Endothelial cell of umbilical vein (primary cell): ENCODE data around the gene C17orf67. TPM values are rescaled to one million over a fixed set of nuclear protein-coding genes. Genes with fewer than 3 reads are reported as not detected.

Experiments
- BruUV-seq: library from RNA; stranded (reverse); fragments of 400-500 nt; replicated peaks from 2 replicates; lab custom pipeline; 2021; lab: Mats Ljungman, UMichigan
- CTCF ChIA-PET: fragments of 300-600, 350-600 bp; sonication (Branson Sonifier 250); formaldehyde crosslinking; loops from one replicate; lab custom pipeline; 2021; ENCODE audit warnings: antibody characterized with exemption, inconsistent platforms; lab: Charles Lee
- POLR2A ChIA-PET: fragments of 300-600, 350-600 bp; sonication (Branson Sonifier 250); formaldehyde crosslinking; loops from one replicate; lab custom pipeline; 2021; ENCODE audit warnings: antibody characterized with exemption, inconsistent platforms; lab: Charles Lee
- DNase-seq: peaks from one replicate; pipeline ENCODE4 v3.0.0-alpha.2; 2011; ENCODE audit warnings: low read depth, low spot score
- FAIRE-seq: peaks from 2 replicates; lab custom pipeline; 2011; peaks lifted over from hg19 to GRCh38; lab: Jason Lieb, UNC
- H2AFZ ChIP-seq: 2 replicates; pipeline ENCODE4 v1.6.0; 2012; ENCODE audit warnings: low read depth, low read length, control low read depth, inconsistent platforms
- H3K27ac ChIP-seq: 2 replicates; pipeline ENCODE4 v1.5.1; 2011; ENCODE audit warnings: low read depth, mild to moderate bottlenecking, control low read depth, low read length, moderate library complexity; ENCODE audit not compliant: insufficient read depth
- H3K27me3 ChIP-seq, 2 experiments: 2 replicates each; pipeline versions ENCODE4 v1.6.0 to v1.6.1; 2011; ENCODE audit warnings: low read length in 2 of 2, mixed read lengths in 1 of 2; ENCODE audit not compliant: control insufficient read depth in 2 of 2, insufficient read depth in 2 of 2
- H3K36me3 ChIP-seq, 2 experiments: 2 replicates in 1 of 2; 3 replicates in 1 of 2; pipeline ENCODE4 v1.5.1; 2011; ENCODE audit warnings: low read length in 2 of 2, mild to moderate bottlenecking in 1 of 2, moderate library complexity in 1 of 2; ENCODE audit not compliant: control insufficient read depth in 2 of 2, insufficient read depth in 2 of 2; ENCODE audit errors: extremely low read depth in 1 of 2
- H3K4me1 ChIP-seq: 3 replicates; pipeline ENCODE4 v1.5.1; 2011; ENCODE audit warnings: mild to moderate bottlenecking, low read length; ENCODE audit not compliant: control insufficient read depth, insufficient read depth; ENCODE audit errors: extremely low read depth
- H3K4me2 ChIP-seq: 2 replicates; pipeline ENCODE4 v1.6.1; 2011; ENCODE audit warnings: low read length, control low read depth, mixed read lengths; ENCODE audit not compliant: insufficient read depth
- H3K4me3 ChIP-seq, 3 experiments: fragments of 200-600 bp in 1 of 3; sonication (generic), shearing (Covaris generic) in 1 of 3; replicated peaks in 1 of 3; 2 replicates each; pipeline ENCODE4 v1.5.1; 2011 to 2016; ENCODE audit warnings: control low read depth in 3 of 3, low read length in 3 of 3, mild to moderate bottlenecking in 2 of 3, inconsistent platforms in 1 of 3, low read depth in 1 of 3, moderate library complexity in 1 of 3; ENCODE audit not compliant: insufficient read depth in 1 of 3
- H3K79me2 ChIP-seq: 2 replicates; pipeline ENCODE4 v1.6.0; 2012; ENCODE audit warnings: low read length, inconsistent platforms; ENCODE audit not compliant: control insufficient read depth, insufficient read depth
- H3K9ac ChIP-seq: replicated peaks from 2 replicates; pipeline ENCODE3; 2011; ENCODE audit warnings: low read length, control low read depth; ENCODE audit not compliant: insufficient read depth; ENCODE audit errors: extremely low read depth
- H3K9me1 ChIP-seq: replicated peaks from 3 replicates; pipeline ENCODE4 v1.6.0; 2011; ENCODE audit warnings: mild to moderate bottlenecking, low read length; ENCODE audit not compliant: control insufficient read depth, insufficient read depth; ENCODE audit errors: extremely low read depth
- H3K9me3 ChIP-seq: replicated peaks from 2 replicates; pipeline ENCODE4 v1.5.1; 2012; ENCODE audit warnings: low read length, inconsistent platforms; ENCODE audit not compliant: control insufficient read depth, insufficient read depth
- H4K20me1 ChIP-seq: replicated peaks from 2 replicates; pipeline ENCODE3; 2011; ENCODE audit warnings: mild to moderate bottlenecking, low read length; ENCODE audit not compliant: control insufficient read depth, insufficient read depth; ENCODE audit errors: extremely low read depth
- CTCF ChIP-seq, 2 donors: IDR thresholded peaks; 1 replicate in 1 of 2; 2 replicates in 1 of 2; pipeline ENCODE4 v1.5.1; 2011; ENCODE audit warnings: low read length in 2 of 2, mild to moderate bottlenecking in 2 of 2, moderate library complexity in 2 of 2, control low read depth in 1 of 2, inconsistent platforms in 1 of 2, low read depth in 1 of 2; ENCODE audit not compliant: insufficient read depth in 1 of 2; ENCODE audit errors: extremely low read depth in 1 of 2
- EZH2 ChIP-seq: IDR thresholded peaks from 2 replicates; pipeline ENCODE4 v1.6.1; 2012; ENCODE audit warnings: borderline replicate concordance, low read depth, mild to moderate bottlenecking, moderate library complexity, low read length, inconsistent platforms; ENCODE audit not compliant: severe bottlenecking
- FOS ChIP-seq: IDR thresholded peaks from 2 replicates; pipeline ENCODE4 v1.6.1; 2011; ENCODE audit warnings: mild to moderate bottlenecking, low read length, moderate library complexity, borderline replicate concordance; ENCODE audit not compliant: insufficient read depth
- GATA2 ChIP-seq: IDR thresholded peaks from 2 replicates; pipeline ENCODE4 v1.7.0; 2011; ENCODE audit warnings: low read depth, mild to moderate bottlenecking, moderate library complexity, mixed read lengths, low read length; ENCODE audit not compliant: insufficient read length, insufficient read depth
- JUN ChIP-seq: IDR thresholded peaks from 2 replicates; pipeline ENCODE4 v1.6.1; 2011; ENCODE audit warnings: borderline replicate concordance, low read depth; ENCODE audit not compliant: insufficient read length, insufficient read depth
- MAX ChIP-seq: IDR thresholded peaks from 2 replicates; pipeline ENCODE4 v1.6.1; 2011; ENCODE audit not compliant: insufficient read depth, insufficient read length
- MYC ChIP-seq: IDR thresholded peaks from one replicate; pipeline ENCODE4 v1.6.1; 2011; ENCODE audit warnings: mild to moderate bottlenecking, low read depth, low read length
- POLR2A ChIP-seq: IDR thresholded peaks from 2 replicates; pipeline ENCODE4 v1.6.1; 2012; ENCODE audit warnings: low read depth, mild to moderate bottlenecking, control low read depth, low read length
- POLR2AphosphoS5 ChIP-seq: IDR thresholded peaks from 2 replicates; pipeline ENCODE4 v1.6.1; 2012; ENCODE audit warnings: low read depth, mild to moderate bottlenecking, control low read depth, low read length, moderate library complexity; ENCODE audit not compliant: insufficient read depth
- dilution Hi-C: fragments of 300-500 bp; cut with MboI; formaldehyde crosslinking; loops from one replicate; pipeline ENCODE4 v1.15.0; 2019; ENCODE audit warnings: low sequenced_read_pairs; ENCODE audit not compliant: extremely low pct_ligation_motif_present
- intact Hi-C: fragments of 100-400 bp; cut with micrococcal nuclease; formaldehyde crosslinking; loops from one replicate; pipeline ENCODE4 v1.10.0; 2022
- polyA plus RNA-seq, 4 experiments: library from polyadenylated mRNA; depleted of rRNA in 3 of 4; stranded (reverse) in 3 of 4; unstranded in 1 of 4; fragments of >200 nt; gene quantifications; 2 replicates each; pipeline versions ENCODE4 v1.2.1 to v1.2.3, GENCODE V29; 2011 to 2012; ENCODE audit warnings: missing spikeins in 1 of 4
- total RNA-seq: library from RNA; stranded (reverse); gene quantifications from 2 replicates; pipeline ENCODE4 v1.2.3, GENCODE V29; 2021

Gene C17orf67
- total and polyA plus RNA-seq, 2 donors (not counting 3 experiments of a cell fraction or from before 2014, with no cell fraction given) = 1.9 to 5.8 TPM

- no peak overlapping the region for H2AFZ ChIP-seq
- H3K36me3 ChIP-seq = no peaks in the 10 kb centered on the region
- no peak overlapping the region for H3K9ac ChIP-seq
- ChIA-PET POLR2A (no interaction called here), CTCF (interaction anchor here (1.3 kb wide), 1 partner anchor 47 kb away, joined by 3 read pairs; no protein-coding TSS in a partner anchor)
- FAIRE-seq (no peak), DNase-seq (no peak)
- no peaks in the 10 kb centered on the region for H3K9me1 ChIP-seq
- no peak overlapping the region for H3K27ac ChIP-seq
- no peaks in the 10 kb centered on the region for H4K20me1 ChIP-seq
- H3K9me3 ChIP-seq = no peaks in the 10 kb centered on the region
- dilution Hi-C loops = no loop called here
- intact Hi-C loops = no loop called here
- no peaks in the 10 kb centered on the region for H3K4me1 ChIP-seq
- H3K27me3 ChIP-seq = peaks cover 2 to 4% of the 10 kb centered on the region in 2 experiments
- no peak overlapping the region for H3K4me3 ChIP-seq
- no TSS peak for BruUV-seq
- no peak overlapping the region for H3K4me2 ChIP-seq
- TF ChIP-seq POLR2A = no peak
- TF ChIP-seq EZH2 = no peak
- no peak for TF ChIP-seq FOS
- no peak for TF ChIP-seq JUN
- TF ChIP-seq MAX = no peak
- TF ChIP-seq MYC = no peak
- no peak for TF ChIP-seq POLR2AphosphoS5
- no peak for TF ChIP-seq CTCF (IDR thresholded peaks at IDR 0.05; ENCODE audit: extremely low read depth in 1 of 2, insufficient read depth in 1 of 2, low read depth in 1 of 2, low read length in 2 of 2)
- TF ChIP-seq GATA2 = no peak
- no peaks in the 10 kb centered on the region for H3K79me2 ChIP-seq
These were observed 71.6 kb downstream of the C17orf67 start for GRCh38 chr17:56762144-56762543.
